NT2/D1 (cell line): ENCODE measurements around the gene OPCML.

ENCODE experiments used
- SUZ12 ChIP-seq: IDR thresholded peaks from 2 replicates; pipeline ENCODE4 v1.6.1; 2011; ENCODE audit not compliant: insufficient read length, insufficient read depth; ENCODE audit errors: extremely low read depth
- YY1 ChIP-seq: IDR thresholded peaks from 2 replicates; pipeline ENCODE4 v1.6.1; 2011; ENCODE audit not compliant: insufficient read length, insufficient read depth

DNA sequence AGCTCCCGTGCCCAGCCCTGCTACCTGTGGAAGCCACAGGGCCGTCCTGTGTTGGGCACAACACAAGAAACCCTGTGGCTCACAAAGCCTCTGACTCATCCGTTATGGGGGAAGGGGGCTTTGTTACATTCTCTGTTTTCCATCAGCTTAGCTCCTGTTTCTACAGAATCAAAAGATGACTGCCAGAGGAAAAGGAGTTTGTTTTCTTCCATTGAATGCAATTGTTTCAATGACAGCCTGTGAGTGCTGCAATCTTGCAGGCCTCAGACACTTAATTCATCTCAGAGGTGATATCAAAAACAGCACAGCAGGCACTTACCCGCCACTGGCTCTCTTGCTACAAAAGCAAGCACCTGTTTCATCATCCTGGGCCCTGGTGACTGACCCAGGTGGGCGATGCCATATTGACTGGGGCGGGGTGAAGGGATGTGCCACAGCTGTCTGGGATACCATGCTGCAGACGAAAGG is 194.3 kb downstream of the OPCML start:
- no peak for TF ChIP-seq YY1
- no peak for TF ChIP-seq SUZ12
